GM10248 (cell line): ENCODE data around the gene ETV7.

ENCODE experiments used
- CTCF ChIA-PET: fragments of 300-600 bp; sonication (Branson Sonifier 250); formaldehyde crosslinking; extraction: SDS; loops from one replicate; lab custom pipeline; 2021; ENCODE audit warnings: antibody characterized with exemption; lab: Yijun Ruan, JAX
- POLR2A ChIA-PET: fragments of 350-650 bp; sonication (Branson Sonifier 250); formaldehyde crosslinking; extraction: SDS; loops from one replicate; lab custom pipeline; 2020; ENCODE audit warnings: antibody characterized with exemption; lab: Yijun Ruan, JAX
- DNase-seq: peaks from one replicate; pipeline ENCODE4 v3.0.0; 2012; ENCODE audit errors: extremely low spot score
- CTCF ChIP-seq: IDR thresholded peaks from 2 replicates; pipeline ENCODE4 v1.5.1; 2012; ENCODE audit warnings: mild to moderate bottlenecking, low read depth; ENCODE audit errors: extremely low read depth, missing control alignments, control extremely low read depth

The ETV7 gene

GRCh38 chr6:36317623-36318022 lies 69.8 kb downstream of the ETV7 start:
- no peak for TF ChIP-seq CTCF
- CTCF ChIA-PET = interaction anchor here (0.6 to 2.5 kb wide), 10 partner anchors 9 to 101 kb away, joined by 3 to 16 read pairs (median 4); no protein-coding TSS in a partner anchor
- no peak for DNase-seq
- POLR2A ChIA-PET = no interaction called here
